GM20000 (cell line): Measurements from ENCODE around the gene PCBP1.
"Not testable (repeated sequence)": the region's sequence is repeated elsewhere in the genome, so short reads cannot be mapped to it uniquely, and the experiment has no call there.

Experiments used
- DNase-seq: peaks from one replicate; pipeline ENCODE4 v3.0.0; 2012; ENCODE audit warnings: low spot score
- TF ChIP-seq, protein P1 (sequence below): IDR thresholded peaks from 2 replicates; pipeline ENCODE4 v1.5.1; 2012; ENCODE audit warnings: mild to moderate bottlenecking, control low read depth; ENCODE audit errors: extremely low read depth, missing control alignments

PCBP1 gene

GRCh38 chr2:70045932-70046331 is 41.3 kb upstream of the PCBP1 start:
- DNase-seq = no peak
- TF ChIP-seq, protein P1, sequence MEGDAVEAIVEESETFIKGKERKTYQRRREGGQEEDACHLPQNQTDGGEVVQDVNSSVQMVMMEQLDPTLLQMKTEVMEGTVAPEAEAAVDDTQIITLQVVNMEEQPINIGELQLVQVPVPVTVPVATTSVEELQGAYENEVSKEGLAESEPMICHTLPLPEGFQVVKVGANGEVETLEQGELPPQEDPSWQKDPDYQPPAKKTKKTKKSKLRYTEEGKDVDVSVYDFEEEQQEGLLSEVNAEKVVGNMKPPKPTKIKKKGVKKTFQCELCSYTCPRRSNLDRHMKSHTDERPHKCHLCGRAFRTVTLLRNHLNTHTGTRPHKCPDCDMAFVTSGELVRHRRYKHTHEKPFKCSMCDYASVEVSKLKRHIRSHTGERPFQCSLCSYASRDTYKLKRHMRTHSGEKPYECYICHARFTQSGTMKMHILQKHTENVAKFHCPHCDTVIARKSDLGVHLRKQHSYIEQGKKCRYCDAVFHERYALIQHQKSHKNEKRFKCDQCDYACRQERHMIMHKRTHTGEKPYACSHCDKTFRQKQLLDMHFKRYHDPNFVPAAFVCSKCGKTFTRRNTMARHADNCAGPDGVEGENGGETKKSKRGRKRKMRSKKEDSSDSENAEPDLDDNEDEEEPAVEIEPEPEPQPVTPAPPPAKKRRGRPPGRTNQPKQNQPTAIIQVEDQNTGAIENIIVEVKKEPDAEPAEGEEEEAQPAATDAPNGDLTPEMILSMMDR = no peak

GRCh38 chr2:70046534-70046933 is 40.7 kb upstream of the PCBP1 start:
- DNase-seq = no peak
- TF ChIP-seq, protein P1 = no peak

- TF ChIP-seq, protein P1 = no peak
- no peak for DNase-seq
Observed at GRCh38 chr2:70047451-70047850, 39.8 kb upstream of the PCBP1 start.

- TF ChIP-seq, protein P1 = no peak
- DNase-seq = no peak
Observed at GRCh38 chr2:70049255-70049654, 38.0 kb upstream of the PCBP1 start.

DNA sequence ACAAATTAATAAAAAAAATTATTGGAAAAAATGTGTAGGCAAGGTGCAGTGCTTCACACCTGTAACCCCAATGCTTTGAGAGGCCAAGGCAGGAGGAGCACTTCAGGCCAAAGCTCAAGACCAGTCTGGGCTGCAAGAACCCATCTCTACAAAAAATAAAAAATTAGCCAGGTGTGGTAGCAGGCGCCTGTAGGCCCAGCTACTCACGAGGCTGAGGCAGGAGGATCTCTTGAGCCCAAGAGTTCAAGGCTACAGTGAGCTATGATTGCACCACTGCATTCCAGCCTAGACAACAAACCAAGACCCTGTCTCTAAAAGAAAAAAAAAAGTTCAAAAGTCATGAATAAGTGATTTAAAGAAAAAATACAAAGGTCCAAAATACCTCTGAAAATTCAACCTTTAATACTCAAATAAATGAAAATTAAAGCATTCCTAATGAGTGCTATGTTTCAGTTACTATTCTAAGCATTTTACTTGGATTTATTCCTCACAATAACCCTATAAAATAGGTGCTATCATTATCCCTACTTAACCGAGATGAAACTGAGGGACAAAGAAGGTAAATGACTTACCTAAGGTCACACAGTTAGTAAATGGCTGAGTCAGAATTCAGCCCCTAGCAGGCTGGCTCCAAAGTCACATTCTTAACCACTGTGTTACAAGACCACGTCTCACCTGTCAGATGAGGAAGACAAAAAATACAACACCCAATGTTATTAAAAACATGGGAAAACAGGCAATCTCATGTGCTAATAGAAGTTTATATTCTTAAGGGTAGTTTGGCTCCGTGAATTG is 36.4 kb upstream of the PCBP1 start:
- TF ChIP-seq, protein P1 = no peak
- DNase-seq = no peak

DNA sequence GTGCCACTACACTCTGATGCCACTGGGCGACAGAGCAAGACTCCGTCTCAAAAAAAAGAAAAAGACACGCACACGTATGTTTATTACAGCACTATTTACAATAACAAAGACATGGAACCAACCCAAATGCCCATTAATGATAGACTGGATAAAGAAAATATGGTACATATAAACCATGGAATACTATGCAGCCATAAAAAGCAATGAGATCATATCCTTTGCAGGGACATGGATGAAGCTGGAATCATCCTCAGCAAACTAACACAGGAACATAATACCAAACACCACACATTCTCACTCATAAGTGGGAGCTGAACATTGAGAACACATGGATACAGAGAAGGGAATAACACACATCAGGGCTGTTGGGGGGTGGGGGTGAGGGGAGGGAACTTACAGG is 32.0 kb upstream of the PCBP1 start:
- not testable (repeated sequence) for DNase-seq

DNA sequence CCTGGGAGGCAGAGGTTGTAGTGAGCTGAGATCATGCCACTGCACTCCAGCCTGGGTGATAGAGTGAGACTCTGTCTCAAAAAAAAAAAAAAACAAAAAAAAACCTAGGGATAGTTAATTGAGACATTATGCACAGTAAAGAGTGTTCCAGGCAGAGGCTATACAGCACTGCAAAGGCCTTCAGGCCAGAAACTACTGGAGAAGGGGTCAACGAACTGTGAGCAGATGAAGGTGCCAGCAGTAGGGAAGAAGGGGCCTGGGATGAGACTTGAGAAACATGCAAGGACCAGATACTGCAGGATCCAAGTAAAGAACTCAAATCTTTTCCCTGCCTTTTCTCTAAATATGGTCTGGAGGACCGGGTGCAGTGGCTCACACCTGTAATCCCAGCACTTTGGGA is 26.0 kb upstream of the PCBP1 start:
- TF ChIP-seq, protein P1 = no peak
- DNase-seq = no peak

DNA sequence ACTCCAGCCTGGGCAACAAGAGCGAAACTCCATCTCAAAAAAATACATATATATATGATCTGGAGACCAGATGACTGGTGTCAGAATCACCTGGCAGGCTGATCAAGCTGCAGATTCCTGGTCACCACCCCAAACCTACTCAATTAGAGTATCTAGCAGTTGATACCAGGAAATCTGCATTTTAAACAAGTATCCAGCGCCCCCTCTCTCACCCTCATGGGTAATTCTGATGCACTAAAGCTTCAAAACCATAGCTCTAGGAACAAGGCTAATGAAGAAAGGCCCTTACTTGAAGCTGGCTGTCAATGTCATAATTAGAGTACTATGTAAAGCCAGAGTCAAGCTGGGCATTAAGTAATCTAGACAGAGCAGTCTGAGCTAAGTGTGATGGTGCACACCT is 25.0 kb upstream of the PCBP1 start:
- TF ChIP-seq, protein P1 = no peak
- DNase-seq = no peak
